H1 (cell line): ENCODE measurements around the gene POU2F1. TPM values are rescaled to one million over a fixed set of nuclear protein-coding genes. Genes with fewer than 3 reads are reported as not detected.

Experiments used
- CTCF ChIA-PET: fragments of 300-600 bp; sonication (Branson Sonifier 250); formaldehyde crosslinking; loops from one replicate; lab custom pipeline; 2021; ENCODE audit not compliant: partially characterized antibody; lab: Charles Lee
- POLR2A ChIA-PET: fragments of 300-600 bp; sonication (Branson Sonifier 250); formaldehyde crosslinking; loops from one replicate; lab custom pipeline; 2021; ENCODE audit warnings: inconsistent platforms; ENCODE audit not compliant: partially characterized antibody; lab: Charles Lee
- DNase-seq, 2 experiments: peaks; one replicate each; pipeline versions ENCODE4 v3.0.0 to v3.0.0-alpha.2; 2010 to 2022; ENCODE audit warnings: low spot score in 2 of 2, low read depth in 1 of 2, mixed read lengths in 1 of 2
- FAIRE-seq: peaks from 2 replicates; lab custom pipeline; 2011; peaks lifted over from hg19 to GRCh38; lab: Jason Lieb, UNC
- H2AFZ ChIP-seq: 2 replicates; pipeline ENCODE4 v1.8.1; 2012; ENCODE audit warnings: low read length, inconsistent platforms
- H2AK5ac ChIP-seq: 2 replicates; pipeline ENCODE4 v1.6.1; 2013; ENCODE audit warnings: low read depth, low read length
- H2BK120ac ChIP-seq: replicated peaks from 2 replicates; pipeline ENCODE3; 2013; ENCODE audit warnings: low read depth, low read length, inconsistent platforms
- H2BK12ac ChIP-seq: 2 replicates; pipeline ENCODE4 v1.6.1; 2013; ENCODE audit warnings: low read depth, low read length
- H2BK15ac ChIP-seq: 2 replicates; pipeline ENCODE4 v1.6.1; 2013; ENCODE audit warnings: low read length
- H2BK20ac ChIP-seq: 2 replicates; pipeline ENCODE4 v1.6.1; 2013; ENCODE audit warnings: low read length
- H2BK5ac ChIP-seq: 2 replicates; pipeline ENCODE4 v1.6.1; 2013; ENCODE audit warnings: low read depth, low read length
- H3K14ac ChIP-seq: 2 replicates; pipeline ENCODE4 v1.6.1; 2013; ENCODE audit warnings: inconsistent platforms; ENCODE audit not compliant: insufficient read length
- H3K18ac ChIP-seq: 2 replicates; pipeline ENCODE4 v1.6.1; 2013; ENCODE audit warnings: low read length; ENCODE audit errors: extremely low read depth
- H3K23ac ChIP-seq: 2 replicates; pipeline ENCODE4 v1.6.1; 2013; ENCODE audit warnings: inconsistent platforms; ENCODE audit not compliant: insufficient read length
- H3K23me2 ChIP-seq: 2 replicates; pipeline ENCODE4 v1.6.1; 2013; ENCODE audit warnings: low read depth, low read length
- H3K27ac ChIP-seq: 2 replicates; pipeline ENCODE4 v1.6.1; 2011; ENCODE audit warnings: low read depth, low read length, inconsistent platforms
- H3K27me3 ChIP-seq, 4 experiments: replicated peaks in 1 of 4; 1 replicate in 1 of 4; 2 replicates in 3 of 4; pipeline versions ENCODE4 v1.6.1 to v1.8.1; 2011 to 2013; ENCODE audit warnings: low read length in 3 of 4, mild to moderate bottlenecking in 3 of 4, inconsistent platforms in 2 of 4, mixed read lengths in 2 of 4, moderate library complexity in 1 of 4; ENCODE audit not compliant: control insufficient read depth in 3 of 4, insufficient read depth in 3 of 4; ENCODE audit errors: extremely low read depth in 1 of 4
- H3K36me3 ChIP-seq, 4 experiments: 2 replicates each; pipeline versions ENCODE4 v1.6.1 to v1.8.1; 2011 to 2013; ENCODE audit warnings: mild to moderate bottlenecking in 4 of 4, low read length in 3 of 4, moderate library complexity in 2 of 4, control low read depth in 1 of 4, inconsistent platforms in 1 of 4; ENCODE audit not compliant: insufficient read depth in 4 of 4, control insufficient read depth in 2 of 4
- H3K4ac ChIP-seq: replicated peaks from 2 replicates; pipeline ENCODE3; 2013; ENCODE audit warnings: low read length, low read depth, mixed read lengths, inconsistent platforms; ENCODE audit not compliant: insufficient read length
- H3K4me1 ChIP-seq, 4 experiments: replicated peaks in 1 of 4; 1 replicate in 1 of 4; 2 replicates in 3 of 4; pipeline versions ENCODE4 v1.6.1 to v1.8.1; 2011 to 2013; ENCODE audit warnings: low read length in 3 of 4, inconsistent platforms in 2 of 4, mixed read lengths in 1 of 4; ENCODE audit not compliant: insufficient read depth in 4 of 4, control insufficient read depth in 3 of 4
- H3K4me2 ChIP-seq, 2 experiments: 2 replicates each; pipeline versions ENCODE4 v1.6.1 to v1.8.1; 2011 to 2013; ENCODE audit warnings: low read depth in 2 of 2, low read length in 2 of 2, control low read depth in 1 of 2, inconsistent platforms in 1 of 2, mild to moderate bottlenecking in 1 of 2; ENCODE audit not compliant: insufficient read depth in 1 of 2
- H3K4me3 ChIP-seq, 4 experiments: fragments of 200-600, 300-600 bp in 1 of 4; sonication (generic), shearing (Covaris generic), sonication (Bioruptor Twin) in 1 of 4; 2 replicates each; pipeline versions ENCODE4 v1.5.1 to v1.8.1; 2011 to 2016; ENCODE audit warnings: low read length in 4 of 4, low read depth in 3 of 4, control low read depth in 2 of 4, inconsistent platforms in 2 of 4, mild to moderate bottlenecking in 2 of 4, mixed read lengths in 1 of 4, moderate library complexity in 1 of 4; ENCODE audit not compliant: insufficient read depth in 2 of 4; ENCODE audit errors: extremely low read depth in 1 of 4
- H3K56ac ChIP-seq: replicated peaks from 2 replicates; pipeline ENCODE3; 2013; ENCODE audit warnings: low read depth, mild to moderate bottlenecking, mixed read lengths, low read length, inconsistent platforms; ENCODE audit not compliant: insufficient read length
- H3K79me1 ChIP-seq: 2 replicates; pipeline ENCODE4 v1.6.1; 2013; ENCODE audit warnings: low read depth, low read length, control low read depth
- H3K79me2 ChIP-seq, 2 experiments: 2 replicates each; pipeline versions ENCODE4 v1.6.1 to v1.8.1; 2012 to 2013; ENCODE audit warnings: low read length in 2 of 2, mild to moderate bottlenecking in 2 of 2, inconsistent platforms in 1 of 2; ENCODE audit not compliant: insufficient read depth in 2 of 2, control insufficient read depth in 1 of 2
- H3K9ac ChIP-seq, 4 experiments: replicated peaks in 1 of 4; 1 replicate in 1 of 4; 2 replicates in 3 of 4; pipeline versions ENCODE4 v1.6.1 to v1.8.1; 2011 to 2013; ENCODE audit warnings: low read depth in 3 of 4, low read length in 3 of 4, control low read depth in 2 of 4, mild to moderate bottlenecking in 2 of 4, moderate library complexity in 2 of 4, inconsistent platforms in 1 of 4; ENCODE audit errors: extremely low read depth in 1 of 4
- H3K9me3 ChIP-seq, 2 experiments: 2 replicates each; pipeline versions ENCODE4 v1.6.1 to v1.8.1; 2012 to 2013; ENCODE audit warnings: mild to moderate bottlenecking in 2 of 2, moderate library complexity in 2 of 2, control low read depth in 1 of 2, inconsistent platforms in 1 of 2, low read depth in 1 of 2, low read length in 1 of 2, mixed read lengths in 1 of 2; ENCODE audit not compliant: insufficient read depth in 2 of 2
- H4K20me1 ChIP-seq, 2 experiments: replicated peaks in 1 of 2; 2 replicates each; pipeline versions ENCODE3 to v1.8.1; 2011 to 2013; ENCODE audit warnings: inconsistent platforms in 2 of 2, low read length in 2 of 2, mild to moderate bottlenecking in 1 of 2; ENCODE audit not compliant: insufficient read depth in 2 of 2, control insufficient read depth in 1 of 2
- H4K5ac ChIP-seq: 2 replicates; pipeline ENCODE4 v1.6.1; 2013; ENCODE audit warnings: low read length, low read depth, mixed read lengths, inconsistent platforms; ENCODE audit not compliant: insufficient read length
- H4K8ac ChIP-seq: 2 replicates; pipeline ENCODE4 v1.8.0; 2013; ENCODE audit warnings: mild to moderate bottlenecking, moderate library complexity, low read length, inconsistent platforms; ENCODE audit not compliant: insufficient read depth; ENCODE audit errors: extremely low read depth
- H4K91ac ChIP-seq: replicated peaks from 2 replicates; pipeline ENCODE3; 2013; ENCODE audit warnings: low read length, mixed read lengths, inconsistent platforms; ENCODE audit not compliant: insufficient read length
- BACH1 ChIP-seq: IDR thresholded peaks from 2 replicates; pipeline ENCODE4 v1.6.1; 2012; ENCODE audit warnings: low read length, improper control_type of control experiment
- CREB1 ChIP-seq: IDR thresholded peaks from 2 replicates; pipeline ENCODE4 v1.6.1; 2012; ENCODE audit warnings: inconsistent platforms
- CTBP2 ChIP-seq: IDR thresholded peaks from 2 replicates; pipeline ENCODE4 v1.7.0; 2011; ENCODE audit warnings: borderline replicate concordance, mild to moderate bottlenecking, moderate library complexity, mixed read lengths, low read length; ENCODE audit not compliant: insufficient read depth, insufficient read length
- JUN ChIP-seq: IDR thresholded peaks from 2 replicates; pipeline ENCODE4 v1.6.1; 2011; ENCODE audit warnings: low read depth, mild to moderate bottlenecking, improper control_type of control experiment, low read length
- JUND ChIP-seq: IDR thresholded peaks from 2 replicates; pipeline ENCODE4 v1.6.1; 2011; ENCODE audit warnings: mild to moderate bottlenecking, improper control_type of control experiment, low read length
- KDM4A ChIP-seq: IDR thresholded peaks from one replicate; pipeline ENCODE4 v1.7.1; 2012; ENCODE audit warnings: low read depth, mild to moderate bottlenecking, moderate library complexity, low read length, inconsistent platforms; ENCODE audit not compliant: severe bottlenecking
- KDM5A ChIP-seq: fragments of 200-600 bp; IDR thresholded peaks from 2 replicates; pipeline ENCODE4 v1.7.1; 2012; ENCODE audit warnings: mild to moderate bottlenecking, low read length, inconsistent platforms, mixed read lengths
- PHF8 ChIP-seq: fragments of 200-600 bp; sonication (generic); conservative IDR thresholded peaks from 2 replicates; pipeline ENCODE4 v1.7.1; 2012; ENCODE audit warnings: low read depth, mild to moderate bottlenecking, inconsistent platforms, low read length, moderate library complexity
- RAD21 ChIP-seq, 2 experiments: IDR thresholded peaks in 1 of 2; conservative IDR thresholded peaks in 1 of 2; 2 replicates each; pipeline ENCODE4 v1.6.1; 2011; ENCODE audit warnings: low read depth in 2 of 2, low read length in 2 of 2, improper control_type of control experiment in 1 of 2, inconsistent platforms in 1 of 2, mild to moderate bottlenecking in 1 of 2, moderate library complexity in 1 of 2
- RBBP5 ChIP-seq: IDR thresholded peaks from 2 replicates; pipeline ENCODE4 v1.7.1; 2012; ENCODE audit warnings: low read depth, mild to moderate bottlenecking, inconsistent platforms, low read length, moderate library complexity, borderline replicate concordance
- TAF1 ChIP-seq: IDR thresholded peaks from 2 replicates; pipeline ENCODE4 v1.6.1; 2011; ENCODE audit warnings: mild to moderate bottlenecking, low read depth, low read length
- WGBS, 2 experiments: shearing (Covaris generic) in 1 of 2; methylation state at CpG; one replicate each; pipeline versions ENCODE4 v1.1.6 to v1.1.7; 2013 to 2015; ENCODE audit warnings: low lambda C conversion rate in 2 of 2, mixed read lengths in 2 of 2, inconsistent platforms in 1 of 2, low coverage in 1 of 2, missing lambda C conversion rate in 1 of 2; ENCODE audit not compliant: insufficient replicate concordance in 2 of 2, insufficient coverage in 1 of 2, insufficient read length in 1 of 2; ENCODE audit errors: extremely low coverage in 1 of 2, missing lambda C conversion rate in 1 of 2; 5-methylcytosine and 5-hydroxymethylcytosine counted together
- polyA plus RNA-seq, 7 experiments: library from polyadenylated mRNA; depleted of rRNA in 3 of 7; stranded (reverse) in 5 of 7; unstranded in 2 of 7; fragments of >200 nt in 5 of 7; fragments of 200-250 nt in 2 of 7; gene quantifications; 1 replicate in 5 of 7; 2 replicates in 1 of 7; 4 replicates in 1 of 7; pipeline versions ENCODE4 v1.2.1 to v1.2.3, GENCODE V29; 2011 to 2013; ENCODE audit warnings: missing spikeins in 2 of 7, mixed read lengths in 2 of 7
- total RNA-seq: library from RNA; stranded (reverse); fragmentation: NEBNext Ultra II Directional; extraction: Animal tissue kit (Norgen Biotek cat#: 25700); gene quantifications from 2 replicates; pipeline ENCODE4 v1.2.1, GENCODE V29; 2021
- TF ChIP-seq, protein P1 (sequence below): IDR thresholded peaks from 2 replicates; pipeline ENCODE4 v1.6.1; 2011; ENCODE audit warnings: low read length, improper control_type of control experiment

POU2F1 gene
- total and polyA plus RNA-seq, 2 of the 8 experiments (the other 6 are each of a cell fraction or from before 2014, with no cell fraction given) = 37.0 to 57.2 TPM

DNA sequence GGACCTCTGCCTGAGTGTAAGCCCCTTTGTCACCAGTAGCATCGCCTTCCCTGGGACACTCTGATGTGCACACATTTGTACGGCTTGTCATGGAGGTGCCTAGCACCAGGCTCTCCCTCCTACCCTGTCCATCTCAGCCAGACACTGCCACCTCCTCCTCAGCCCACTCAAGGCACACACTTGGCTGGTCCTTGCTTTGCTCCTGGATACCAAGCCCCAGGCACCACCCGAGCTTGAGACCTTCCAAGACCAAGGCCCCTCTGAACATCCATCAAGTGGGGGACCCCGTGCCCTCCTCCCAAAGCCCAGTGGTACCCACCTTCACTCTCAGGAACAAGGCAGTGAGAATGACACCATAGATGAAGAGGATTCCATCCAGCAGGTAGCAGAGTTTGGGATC lies 219.7 kb downstream of the POU2F1 start:
- Histone ChIP-seq H2AFZ (no peak overlapping the region), H3K79me2 (no peaks in the 10 kb centered on the region), H3K27ac (no peak overlapping the region), H3K4me1 (peaks cover 2 to 8% (median 4%) of the 10 kb centered on the region in 4 experiments; a peak in 6 of 7 replicates), H3K14ac (no peak overlapping the region), H4K5ac (no peak overlapping the region), H2BK20ac (no peak overlapping the region), H3K18ac (no peak overlapping the region), H3K4me2 (no peak overlapping the region; a peak in 1 of 4 replicates), H3K56ac (no peak overlapping the region), H3K23ac (no peak overlapping the region), H3K4me3 (no peak overlapping the region), H2BK5ac (no peak overlapping the region), H3K9ac (no peak overlapping the region), H2BK12ac (peak overlapping the region; percentile 55; the same call in 1 of the 2 replicates), H3K27me3 (peaks cover 3 to 37% (median 26%) of the 10 kb centered on the region in 4 experiments), H3K36me3 (no peaks in the 10 kb centered on the region), H4K8ac (no peak overlapping the region), H3K23me2 (peaks cover 7% of the 10 kb centered on the region; the same call in 1 of the 2 replicates), H4K20me1 (no peaks in the 10 kb centered on the region), H3K9me3 (no peaks in the 10 kb centered on the region), H4K91ac (peak overlapping the region; percentile 25), H2AK5ac (peak overlapping the region; percentile 60; the same call in 1 of the 2 replicates), H2BK120ac (no peak overlapping the region), H2BK15ac (0 out of 2 replicates have a peak overlapping the region, but pooled peaks have one; percentile 53), H3K79me1 (no peaks in the 10 kb centered on the region), H3K4ac (peak overlapping the region; percentile 13)
- DNase-seq (peak in 1 of 2 experiments; percentile 40), FAIRE-seq (no peak)
- CTCF ChIA-PET = interaction anchor here (0.8 to 8.4 kb wide), 29 partner anchors 9 to 531 kb away, joined by 3 to 74 read pairs (median 4); partner anchors contain the start of gene CREG1
- POLR2A ChIA-PET = interaction anchor here (1.2 to 2.3 kb wide), 2 partner anchors 13 to 113 kb away, joined by 3 to 5 read pairs; partner anchors contain the start of gene CREG1
- WGBS, 2 experiments = 91% methylated on average over 4 of the region's 4 CpGs; no CpG with 5 or more reads in 1 of the 2 experiments
- TF ChIP-seq KDM5A (no peak), KDM4A (no peak), RBBP5 (no peak), JUND (no peak), CTBP2 (no peak), BACH1 (no peak), PHF8 (no peak), CREB1 (no peak), RAD21 (IDR thresholded peaks at IDR 0.05 in 1 of 2, conservative IDR thresholded peaks at IDR 0.05 in 1 of 2; ENCODE audit: low read depth in 2 of 2, low read length in 2 of 2) (no peak), TAF1 (no peak), JUN (no peak)
- TF ChIP-seq, protein P1, sequence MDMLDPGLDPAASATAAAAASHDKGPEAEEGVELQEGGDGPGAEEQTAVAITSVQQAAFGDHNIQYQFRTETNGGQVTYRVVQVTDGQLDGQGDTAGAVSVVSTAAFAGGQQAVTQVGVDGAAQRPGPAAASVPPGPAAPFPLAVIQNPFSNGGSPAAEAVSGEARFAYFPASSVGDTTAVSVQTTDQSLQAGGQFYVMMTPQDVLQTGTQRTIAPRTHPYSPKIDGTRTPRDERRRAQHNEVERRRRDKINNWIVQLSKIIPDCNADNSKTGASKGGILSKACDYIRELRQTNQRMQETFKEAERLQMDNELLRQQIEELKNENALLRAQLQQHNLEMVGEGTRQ = no peak
